Right ventricle myocardium inferior (tissue), 1 donor: ENCODE data around the gene TSHZ2. TPM values are rescaled to one million over a fixed set of nuclear protein-coding genes. Genes with fewer than 3 reads are reported as not detected.
"Not testable (repeated sequence)": the region's sequence is repeated elsewhere in the genome, so short reads cannot be mapped to it uniquely, and the experiment has no call there.

Experiments used
- ATAC-seq: fragments of 200-7000 bp; cut with Tn5 transposase; one replicate; pipeline ENCODE4 v1.9.1; 2020; ENCODE audit warnings: mild to moderate bottlenecking, moderate library complexity
- DNase-seq: peaks from one replicate; pipeline ENCODE4 v3.0.0; 2021; ENCODE audit errors: missing footprints
- intact Hi-C: fragments of 100-400 bp; cut with DNase I; formaldehyde crosslinking; loops from one replicate; pipeline ENCODE4 v1.11.0; 2022
- total RNA-seq: library from RNA; stranded (reverse); fragmentation: NEBNext Ultra II Directional; extraction: Animal tissue kit (Norgen Biotek cat#: 25700); gene quantifications from one replicate; pipeline ENCODE4 v1.2.1, GENCODE V29; 2021
- donor health status: DM: no; HTN: yes; CAD: no; lungs with severe emphysema.

TSHZ2 gene
- total RNA-seq, 1 donor from 2014 or later: 4.2 TPM

DNA sequence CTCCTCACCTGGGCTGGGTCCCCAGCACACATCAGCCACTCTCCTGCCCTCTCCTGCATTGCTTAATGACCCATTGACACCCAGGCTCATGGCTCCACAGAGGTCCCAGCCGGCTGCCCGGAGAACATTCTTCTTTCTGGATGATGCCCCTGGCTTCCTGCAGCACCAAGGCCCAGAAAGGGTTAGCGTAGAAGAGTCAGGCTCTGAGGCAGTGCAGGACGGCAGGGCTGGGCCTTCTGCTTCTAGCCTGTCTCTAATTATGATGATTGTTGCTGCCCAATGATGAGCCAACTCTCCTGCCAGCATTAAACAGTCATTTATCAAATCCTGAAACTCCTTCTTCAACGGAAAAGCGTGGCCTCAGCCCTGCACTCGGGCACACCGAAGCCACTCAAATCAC is 555.0 kb downstream of the TSHZ2 start:
- no peak for ATAC-seq
- no peak for DNase-seq
- intact Hi-C loops: no loop called here

DNA sequence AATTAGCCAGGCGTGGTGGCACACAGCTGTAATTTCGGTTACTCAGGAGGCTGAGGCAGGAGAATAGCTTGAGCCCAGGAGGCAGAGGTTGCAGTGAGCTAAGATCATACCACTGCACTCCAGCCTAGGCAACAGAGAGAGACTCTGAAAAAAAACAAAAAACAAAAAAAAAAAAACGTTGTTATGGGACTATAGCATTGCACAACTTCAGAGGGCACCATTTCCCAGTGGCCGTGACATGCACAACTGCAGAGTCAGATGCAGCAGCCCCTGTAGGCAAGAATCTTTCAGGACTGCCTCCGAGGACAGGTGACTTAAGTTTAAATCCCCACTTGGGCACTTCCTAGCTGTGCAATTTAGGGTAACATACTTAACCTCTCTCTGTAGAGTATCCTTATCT is 557.5 kb downstream of the TSHZ2 start:
- intact Hi-C loops: no loop called here
- ATAC-seq (no peak), DNase-seq (no peak)

DNA sequence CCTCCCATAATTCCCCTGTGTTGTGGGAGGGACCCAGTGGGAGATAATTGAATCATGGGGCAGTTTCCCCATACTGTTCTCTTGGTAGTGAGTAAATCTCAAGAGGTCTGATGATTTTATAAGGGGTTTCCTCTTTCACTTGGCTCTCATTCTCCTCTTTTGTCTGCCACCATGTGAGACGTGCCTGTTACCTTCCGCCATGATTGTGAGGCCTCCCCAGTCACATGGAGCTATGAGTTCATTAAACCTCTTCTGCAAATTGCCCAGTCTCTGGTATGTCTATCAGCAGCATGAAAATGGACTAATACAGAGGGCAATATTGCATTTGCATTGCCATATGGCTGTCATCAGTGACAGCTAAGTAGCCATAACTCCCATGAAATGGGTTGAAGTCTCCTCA is 558.3 kb downstream of the TSHZ2 start:
- intact Hi-C loops: no loop called here
- no peak for ATAC-seq

DNA sequence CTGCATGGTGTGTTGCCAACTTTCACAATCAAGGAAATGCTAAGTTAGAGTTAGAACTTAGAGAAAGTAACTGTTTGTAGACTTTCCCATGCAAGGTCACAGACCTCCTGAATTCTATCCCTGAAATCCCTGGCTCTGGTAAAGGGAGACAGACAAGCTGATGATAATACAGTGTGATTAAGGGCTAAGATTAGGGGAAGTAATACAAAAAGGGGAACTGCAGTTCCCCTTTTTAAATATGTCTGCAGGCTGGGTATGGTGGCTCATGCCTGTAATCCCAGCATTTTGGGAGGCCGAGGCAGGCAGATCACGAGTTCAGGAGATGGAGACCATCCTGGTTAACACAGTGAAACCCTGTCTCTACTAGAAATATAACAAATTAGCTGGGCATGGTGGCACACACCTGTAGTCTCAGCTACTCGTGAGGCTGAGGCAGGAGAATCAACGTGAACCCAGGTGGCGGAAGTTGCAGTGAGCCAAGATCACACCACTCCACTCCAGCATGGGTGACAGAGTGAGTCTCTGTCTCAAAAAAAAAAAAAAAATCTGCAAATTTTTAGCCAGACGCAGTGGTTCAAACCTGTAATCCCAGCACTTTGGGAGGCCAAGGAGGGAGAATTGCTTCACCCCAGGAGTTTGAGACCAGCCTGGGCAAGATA is 560.6 kb downstream of the TSHZ2 start:
- intact Hi-C loops, ATAC-seq, DNase-seq: not testable (repeated sequence)

More for the DNA sequence above, 558.3 kb downstream of the TSHZ2 start:
- DNase-seq: no peak

DNA sequence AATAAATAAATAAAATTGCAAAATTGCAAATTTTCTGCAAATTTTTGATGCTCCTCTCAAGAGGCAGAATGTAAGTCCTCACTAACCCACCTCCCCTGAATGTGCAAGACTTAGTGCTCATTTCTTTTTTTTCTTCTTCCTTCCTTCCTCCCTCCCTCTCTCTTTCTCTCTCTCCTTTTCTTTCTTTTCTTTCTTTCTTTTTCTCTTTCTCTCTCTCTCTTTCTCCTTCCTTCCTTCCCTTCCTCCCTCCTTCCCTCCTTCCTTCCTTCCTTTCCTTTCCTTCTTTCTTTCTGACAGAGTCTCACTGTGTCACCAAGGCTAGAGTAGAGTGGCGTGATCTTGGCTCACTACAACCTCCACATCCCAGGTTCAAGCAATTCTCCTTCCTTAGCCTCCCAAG is 561.3 kb downstream of the TSHZ2 start:
- ATAC-seq: no peak
- no peak for DNase-seq
- intact Hi-C loops: no loop called here

DNA sequence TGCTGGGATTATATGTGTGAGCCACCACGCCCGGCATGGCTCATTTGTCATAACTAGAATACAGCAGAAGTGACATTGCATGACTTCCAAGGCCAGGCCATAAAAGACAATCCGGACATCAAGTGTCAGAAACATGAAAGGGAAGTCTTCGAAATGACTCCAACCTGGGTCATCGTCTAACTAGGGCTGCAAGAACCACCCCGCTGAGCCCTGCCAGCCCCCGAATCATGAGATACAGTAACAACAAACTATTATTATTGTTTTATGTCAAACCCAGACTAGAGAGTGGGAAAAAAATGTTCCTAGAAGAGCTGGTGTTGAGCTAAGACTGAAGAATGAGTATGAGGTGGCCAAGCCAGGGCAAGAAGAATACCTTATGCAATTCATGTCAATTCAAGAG is 561.9 kb downstream of the TSHZ2 start:
- ATAC-seq (no peak), DNase-seq (no peak)
- intact Hi-C loops: no loop called here

DNA sequence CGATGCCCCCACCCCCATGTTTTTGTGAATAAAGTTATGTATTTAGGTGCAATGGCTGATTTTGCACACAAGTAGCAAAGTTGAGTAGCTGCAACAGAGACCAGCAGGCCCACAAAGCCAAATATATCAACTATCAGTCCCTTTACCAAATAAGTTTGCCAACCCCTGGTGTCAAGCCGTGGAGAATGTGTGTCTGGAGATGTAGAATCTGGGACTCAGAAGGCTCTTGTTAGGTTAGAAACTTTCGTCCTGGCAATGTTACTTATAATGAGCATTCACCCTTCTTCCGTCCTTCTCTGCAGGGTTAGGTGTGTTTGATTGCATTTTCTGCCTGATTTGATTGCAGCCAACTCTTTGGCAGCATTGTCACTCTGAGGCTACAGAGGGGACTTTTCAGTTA is 563.7 kb downstream of the TSHZ2 start:
- DNase-seq (no peak), ATAC-seq (no peak)
- intact Hi-C loops: no loop called here

DNA sequence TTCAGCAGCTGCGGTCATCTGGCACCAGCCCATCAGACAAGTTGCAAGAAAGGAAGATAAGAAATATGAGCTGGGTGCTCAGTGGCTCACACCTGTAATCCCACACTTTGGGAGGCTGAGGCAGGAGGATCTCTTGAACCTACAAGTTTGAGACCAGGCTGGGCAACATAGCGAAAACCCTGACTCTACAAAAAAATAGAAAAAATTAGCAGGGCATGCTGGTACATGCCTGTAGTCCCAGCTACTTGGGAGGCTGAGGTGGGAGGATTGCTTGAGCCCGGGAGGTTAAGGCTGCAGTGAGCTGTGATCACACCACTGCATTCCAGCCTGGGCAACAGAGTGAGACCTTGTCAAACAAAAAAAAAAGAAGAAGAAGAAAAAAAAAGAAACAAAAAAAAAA is 564.2 kb downstream of the TSHZ2 start:
- intact Hi-C loops, ATAC-seq: not testable (repeated sequence)

DNA sequence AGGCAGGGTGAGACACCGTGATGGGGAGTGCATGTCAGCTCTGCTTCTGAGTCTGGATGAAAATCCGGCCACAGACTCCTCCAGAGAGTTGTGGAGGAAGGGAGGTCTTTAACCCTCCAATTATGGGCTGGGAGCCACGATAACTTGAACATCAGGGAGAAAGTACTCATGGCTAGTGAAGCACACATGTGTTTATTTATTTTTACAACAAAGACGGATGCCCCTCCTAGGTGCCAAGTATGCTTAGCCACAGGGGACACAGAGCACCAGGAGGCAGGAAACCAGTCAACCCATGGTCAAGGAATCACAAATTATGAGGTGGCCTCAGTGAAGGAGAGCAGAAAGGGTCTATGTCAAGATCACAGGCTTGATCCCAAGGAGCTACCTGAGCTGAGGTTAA is 567.4 kb downstream of the TSHZ2 start:
- ATAC-seq (no peak), DNase-seq (no peak)
- intact Hi-C loops: no loop called here

More for the DNA sequence above, 564.2 kb downstream of the TSHZ2 start:
- not testable (repeated sequence) for DNase-seq
